Neural cell (in vitro differentiated cells): ENCODE data around the gene HELLS.

Source experiments
- RAD21 ChIP-seq: fragments of 450-650 bp; conservative IDR thresholded peaks from 2 replicates; pipeline ENCODE4 v1.6.1; 2014; ENCODE audit warnings: antibody characterized with exemption, mild to moderate bottlenecking, moderate library complexity
- TF ChIP-seq, protein P1 (sequence below): fragments of 450-650 bp; IDR thresholded peaks from 2 replicates; pipeline ENCODE4 v1.5.1; 2014; ENCODE audit warnings: antibody characterized with exemption, mild to moderate bottlenecking, moderate library complexity; ENCODE audit not compliant: poor library complexity, severe bottlenecking

DNA sequence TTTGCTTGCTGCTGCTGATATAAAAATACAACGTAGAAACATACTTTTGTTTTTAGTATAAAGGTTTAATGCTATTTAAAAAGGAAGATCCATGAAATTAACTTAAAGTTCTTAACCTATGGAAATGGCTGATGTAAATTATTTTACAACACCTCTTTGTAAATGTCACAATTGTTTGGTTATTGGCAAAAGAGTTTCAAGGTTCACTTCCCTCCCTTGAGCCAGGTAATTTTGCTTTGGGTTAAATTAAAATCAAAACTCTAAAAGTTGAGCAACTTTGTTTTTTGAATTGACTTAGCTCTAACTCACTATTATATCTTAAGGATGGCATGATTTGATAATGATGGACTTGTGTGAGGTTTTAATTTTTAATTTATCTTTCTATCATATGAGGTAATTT, 98.8 kb downstream of the HELLS start:
- TF ChIP-seq, protein P1, sequence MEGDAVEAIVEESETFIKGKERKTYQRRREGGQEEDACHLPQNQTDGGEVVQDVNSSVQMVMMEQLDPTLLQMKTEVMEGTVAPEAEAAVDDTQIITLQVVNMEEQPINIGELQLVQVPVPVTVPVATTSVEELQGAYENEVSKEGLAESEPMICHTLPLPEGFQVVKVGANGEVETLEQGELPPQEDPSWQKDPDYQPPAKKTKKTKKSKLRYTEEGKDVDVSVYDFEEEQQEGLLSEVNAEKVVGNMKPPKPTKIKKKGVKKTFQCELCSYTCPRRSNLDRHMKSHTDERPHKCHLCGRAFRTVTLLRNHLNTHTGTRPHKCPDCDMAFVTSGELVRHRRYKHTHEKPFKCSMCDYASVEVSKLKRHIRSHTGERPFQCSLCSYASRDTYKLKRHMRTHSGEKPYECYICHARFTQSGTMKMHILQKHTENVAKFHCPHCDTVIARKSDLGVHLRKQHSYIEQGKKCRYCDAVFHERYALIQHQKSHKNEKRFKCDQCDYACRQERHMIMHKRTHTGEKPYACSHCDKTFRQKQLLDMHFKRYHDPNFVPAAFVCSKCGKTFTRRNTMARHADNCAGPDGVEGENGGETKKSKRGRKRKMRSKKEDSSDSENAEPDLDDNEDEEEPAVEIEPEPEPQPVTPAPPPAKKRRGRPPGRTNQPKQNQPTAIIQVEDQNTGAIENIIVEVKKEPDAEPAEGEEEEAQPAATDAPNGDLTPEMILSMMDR, result no peak
- no peak for TF ChIP-seq RAD21
